RWPE1 (cell line): ENCODE measurements around the gene ADGRD1.

ENCODE experiments used
- CTCF ChIA-PET: fragments of 350-600 bp; sonication (Branson Sonifier 250); formaldehyde crosslinking; extraction: SDS; loops from one replicate; lab custom pipeline; 2021; lab: Yijun Ruan, JAX
- POLR2A ChIA-PET: fragments of 400-600 bp; formaldehyde crosslinking; extraction: SDS; loops from one replicate; lab custom pipeline; 2020; ENCODE audit warnings: antibody characterized with exemption; ENCODE audit not compliant: low non-redundant PET; lab: Yijun Ruan, JAX
- DNase-seq: peaks from one replicate; pipeline ENCODE4 v3.0.0; 2012; ENCODE audit warnings: low spot score
- H3K27ac ChIP-seq: fragments of 450-650 bp; 2 replicates; pipeline ENCODE4 v1.5.1; 2017
- TF ChIP-seq, protein P1 (sequence below): fragments of 450-650 bp; conservative IDR thresholded peaks from 2 replicates; pipeline ENCODE4 v1.5.1; 2017; ENCODE audit warnings: low read depth, mild to moderate bottlenecking

Gene ADGRD1

GRCh38 chr12:130959632-130960031, 5.9 kb downstream of the ADGRD1 start:
- TF ChIP-seq, protein P1, sequence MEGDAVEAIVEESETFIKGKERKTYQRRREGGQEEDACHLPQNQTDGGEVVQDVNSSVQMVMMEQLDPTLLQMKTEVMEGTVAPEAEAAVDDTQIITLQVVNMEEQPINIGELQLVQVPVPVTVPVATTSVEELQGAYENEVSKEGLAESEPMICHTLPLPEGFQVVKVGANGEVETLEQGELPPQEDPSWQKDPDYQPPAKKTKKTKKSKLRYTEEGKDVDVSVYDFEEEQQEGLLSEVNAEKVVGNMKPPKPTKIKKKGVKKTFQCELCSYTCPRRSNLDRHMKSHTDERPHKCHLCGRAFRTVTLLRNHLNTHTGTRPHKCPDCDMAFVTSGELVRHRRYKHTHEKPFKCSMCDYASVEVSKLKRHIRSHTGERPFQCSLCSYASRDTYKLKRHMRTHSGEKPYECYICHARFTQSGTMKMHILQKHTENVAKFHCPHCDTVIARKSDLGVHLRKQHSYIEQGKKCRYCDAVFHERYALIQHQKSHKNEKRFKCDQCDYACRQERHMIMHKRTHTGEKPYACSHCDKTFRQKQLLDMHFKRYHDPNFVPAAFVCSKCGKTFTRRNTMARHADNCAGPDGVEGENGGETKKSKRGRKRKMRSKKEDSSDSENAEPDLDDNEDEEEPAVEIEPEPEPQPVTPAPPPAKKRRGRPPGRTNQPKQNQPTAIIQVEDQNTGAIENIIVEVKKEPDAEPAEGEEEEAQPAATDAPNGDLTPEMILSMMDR: no peak
- ChIA-PET CTCF (no interaction called here), POLR2A (no interaction called here)
- DNase-seq: no peak
- no peak overlapping the region for H3K27ac ChIP-seq

DNA sequence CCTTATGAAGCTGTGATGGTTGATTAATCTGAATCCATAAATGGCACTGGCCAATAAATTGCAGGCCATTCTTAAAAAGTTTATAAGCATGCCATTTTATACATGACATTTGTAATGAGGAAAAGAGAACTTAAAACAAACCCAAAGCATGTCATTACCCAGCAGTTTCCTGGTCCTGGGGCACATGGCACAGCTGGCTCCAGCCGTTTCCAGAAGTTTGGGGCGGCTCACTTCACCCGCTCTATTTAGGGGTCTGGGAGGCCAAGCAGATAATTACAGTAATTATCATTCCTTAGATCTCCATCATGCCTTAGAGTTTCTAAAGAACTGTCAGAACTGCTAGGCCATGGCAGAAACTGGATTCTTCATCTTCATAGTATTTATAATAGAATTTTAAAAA, 6.4 kb downstream of the ADGRD1 start:
- CTCF ChIA-PET: no interaction called here
- no peak overlapping the region for H3K27ac ChIP-seq
- DNase-seq: no peak
- POLR2A ChIA-PET: no interaction called here
- TF ChIP-seq, protein P1: no peak

GRCh38 chr12:130960787-130961186, 7.1 kb downstream of the ADGRD1 start:
- ChIA-PET CTCF (no interaction called here), POLR2A (no interaction called here)
- TF ChIP-seq, protein P1: no peak
- no peak overlapping the region for H3K27ac ChIP-seq
- DNase-seq: no peak

DNA sequence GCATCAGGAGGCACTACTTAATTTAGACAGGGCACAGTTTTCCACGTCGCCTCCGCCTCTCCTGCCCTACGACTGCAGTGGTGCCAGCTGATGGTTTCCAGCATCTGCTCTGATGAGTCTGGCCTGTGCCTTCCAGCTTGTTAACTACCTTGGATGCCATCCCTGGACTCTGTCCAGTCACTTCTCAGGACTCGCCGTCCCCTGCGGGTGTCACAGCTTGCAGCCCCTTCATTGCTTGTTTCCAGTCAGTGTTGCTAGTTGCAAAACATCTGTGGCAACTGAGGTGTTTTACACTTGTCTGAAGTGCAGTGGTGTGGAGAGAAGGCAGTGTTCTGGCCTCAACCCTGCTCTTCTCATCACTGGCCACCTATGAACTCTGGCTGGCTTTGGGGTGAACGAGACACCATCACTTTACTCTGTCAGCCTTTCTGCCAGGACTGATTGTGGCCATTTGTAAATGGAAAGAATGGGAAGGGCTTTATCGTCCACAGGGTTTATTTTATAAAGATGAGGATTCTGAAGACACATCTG, 8.3 kb downstream of the ADGRD1 start:
- no peak for DNase-seq
- TF ChIP-seq, protein P1: no peak
- no peak overlapping the region for H3K27ac ChIP-seq
- ChIA-PET POLR2A (no interaction called here), CTCF (no interaction called here)

DNA sequence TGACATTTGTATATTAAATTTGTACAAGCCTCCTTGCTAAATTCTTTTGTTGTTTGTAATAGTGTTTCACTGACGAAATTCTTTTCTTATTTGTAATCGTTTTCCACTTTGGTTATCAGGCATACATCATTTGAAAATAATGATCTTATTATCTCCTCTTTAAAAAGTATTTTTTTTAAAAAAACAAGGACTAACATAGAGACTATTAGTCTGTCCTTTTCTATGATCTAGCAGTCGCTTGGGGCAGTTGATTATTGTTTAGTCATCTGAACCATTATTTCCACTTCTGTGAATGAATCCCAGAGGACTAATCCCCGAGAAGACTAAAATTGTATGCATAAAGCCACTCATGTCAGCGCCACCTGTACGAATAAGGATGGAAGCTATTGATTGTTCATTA, 11.5 kb downstream of the ADGRD1 start:
- ChIA-PET POLR2A (no interaction called here), CTCF (no interaction called here)
- H3K27ac ChIP-seq: no peak overlapping the region
- DNase-seq: no peak
- TF ChIP-seq, protein P1: no peak

DNA sequence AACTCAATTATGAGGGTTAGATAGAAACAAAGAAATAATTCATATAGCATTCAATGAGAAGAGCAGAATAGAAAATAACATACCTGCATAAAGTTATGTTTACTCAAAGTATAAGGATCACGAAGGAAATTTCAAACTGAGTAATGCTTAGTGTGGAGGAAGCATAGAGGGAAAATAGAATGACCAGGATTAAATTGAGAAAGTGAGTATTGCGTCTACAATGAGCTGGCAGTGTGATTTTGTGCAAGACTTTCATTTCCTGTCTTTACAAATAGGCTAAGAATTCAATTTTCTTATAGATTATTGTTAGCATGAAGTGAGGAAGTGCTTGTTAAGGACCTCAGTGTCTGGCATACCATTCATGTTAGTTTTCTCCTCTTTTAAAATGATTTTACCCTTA, 12.0 kb downstream of the ADGRD1 start:
- CTCF ChIA-PET: no interaction called here
- POLR2A ChIA-PET: no interaction called here
- TF ChIP-seq, protein P1: no peak
- peak; percentile 12 for DNase-seq
- H3K27ac ChIP-seq: no peak overlapping the region
